Tongue (tissue), 3 donors: ENCODE data around the gene KIF9. TPM values are rescaled to one million over a fixed set of nuclear protein-coding genes. Genes with fewer than 3 reads are reported as not detected.
"Not testable (repeated sequence)": the region's sequence is repeated elsewhere in the genome, so short reads cannot be mapped to it uniquely, and the experiment has no call there.

Experiments used
- DNase-seq: peaks from one replicate; pipeline ENCODE4 v3.0.0-alpha.2; 2015
- small RNA-seq: library from RNA; depleted of rRNA; stranded (forward); fragments of <200 nt; gene quantifications from one replicate; pipeline ENCODE3, GENCODE V24; 2014; ENCODE audit warnings: low replicate concordance
- total RNA-seq: library from RNA; depleted of rRNA; stranded (reverse); fragments of >200 nt; gene quantifications from one replicate; pipeline ENCODE4 v1.2.3, GENCODE V29; 2014

KIF9 gene
- total RNA-seq, 1 donor from 2014 or later, result 9.1 TPM

DNA sequence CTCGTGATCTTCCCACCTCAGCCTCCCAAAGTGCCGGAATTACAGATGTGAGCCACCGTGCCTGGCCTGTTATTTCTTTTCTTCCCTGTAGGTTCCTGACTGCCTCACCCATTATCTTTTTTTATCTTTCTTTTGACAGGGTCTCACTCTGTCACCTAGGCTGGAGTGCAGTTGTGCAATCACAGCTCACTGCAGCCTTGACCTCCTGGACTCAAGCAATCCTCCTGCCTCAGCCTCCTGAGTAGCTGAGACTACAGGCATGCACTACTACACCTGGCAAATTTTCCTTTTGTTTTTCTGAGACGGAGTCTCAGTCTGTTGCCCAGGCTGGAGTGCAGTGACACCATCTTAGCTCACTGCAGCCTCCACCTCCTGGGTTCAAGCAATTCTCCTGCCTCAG, 100.9 kb downstream of the KIF9 start:
- DNase-seq, result not testable (repeated sequence)

- not testable (repeated sequence) for DNase-seq
These were observed 102.6 kb downstream of the KIF9 start for GRCh38 chr3:47180011-47180410.

Small RNA genes lying within 50 kb of the gene (small RNA-seq; reads per million reads assigned to genes)
- gene SNORD13P3, result not detected

Other genes starting within 250 kb of the KIF9 start
- 74.0 TPM for gene SETD2, start 118.7 kb downstream of the KIF9 start, total RNA-seq
- gene KLHL18, start 145 bp upstream of the KIF9 start, total RNA-seq, result 16.6 TPM
- 18.8 TPM for gene PTPN23, start 98.2 kb upstream of the KIF9 start, total RNA-seq
- 58.6 TPM for gene SCAP, start 193.1 kb upstream of the KIF9 start, total RNA-seq
- 17.8 TPM for gene ELP6, start 230.9 kb upstream of the KIF9 start, total RNA-seq